ENCODE measurements around the gene TRAPPC2L.

TRAPPC2L gene

GRCh38 chr16:88839745-88840599 lies 17.0 kb upstream of the TRAPPC2L start:
- DNase-seq: no peak

DNA sequence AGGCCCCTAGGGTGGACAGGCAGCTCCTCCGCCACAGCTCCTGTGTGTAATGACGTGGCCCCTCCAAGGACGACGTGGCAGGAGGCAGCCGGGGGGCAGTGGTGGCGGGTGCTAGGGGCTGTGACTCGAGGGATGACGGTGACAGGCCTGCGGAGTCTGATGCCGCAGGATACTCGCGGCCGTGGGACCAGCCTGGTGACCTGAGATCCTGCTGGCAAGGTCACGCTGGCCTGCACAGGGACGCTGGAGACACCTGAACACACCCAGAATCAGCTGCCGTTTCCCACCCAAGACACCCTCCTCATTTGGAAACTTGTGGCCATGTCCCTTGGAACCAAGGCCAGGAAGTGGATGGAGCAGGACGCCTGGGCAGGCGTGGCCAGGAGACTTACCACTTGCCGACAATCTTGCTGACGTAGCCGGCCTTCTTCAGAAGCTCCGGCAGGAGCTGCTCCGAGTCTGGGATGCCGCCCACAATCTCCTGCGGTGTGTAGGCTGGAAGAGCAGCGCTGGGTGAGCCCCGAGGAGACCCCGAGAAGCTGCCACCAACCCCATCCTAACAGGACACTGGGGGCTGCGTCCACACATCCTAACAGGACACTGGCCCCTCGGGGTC lies 16.2 kb upstream of the TRAPPC2L start:
- DNase-seq: no peak

- DNase-seq: no peak
Observed at GRCh38 chr16:88841521-88842307, 15.2 kb upstream of the TRAPPC2L start.

GRCh38 chr16:88842308-88842756 lies 14.6 kb upstream of the TRAPPC2L start:
- DNase-seq: no peak

DNA sequence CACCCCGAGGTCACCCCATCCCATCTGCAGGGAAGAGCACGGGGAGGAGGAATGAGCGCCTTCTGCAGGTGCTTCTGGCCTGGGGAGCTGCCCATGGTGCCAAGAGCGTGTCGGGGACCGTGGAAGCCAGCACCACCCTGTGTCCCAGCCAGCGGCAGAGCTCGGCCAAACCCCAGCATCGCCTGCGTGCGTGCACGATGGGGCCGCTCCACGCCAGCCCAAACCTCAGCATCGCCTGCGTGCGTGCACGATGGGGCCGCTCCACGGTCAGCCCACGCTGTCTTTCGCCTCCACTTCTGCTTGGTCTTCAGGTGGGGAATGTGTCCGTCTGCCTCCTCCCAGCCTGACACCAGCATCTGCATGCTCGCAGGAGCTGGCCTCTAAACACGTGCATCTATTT lies 14.1 kb upstream of the TRAPPC2L start:
- DNase-seq: no peak

- no peak for DNase-seq
Observed at GRCh38 chr16:88843256-88843655, 13.7 kb upstream of the TRAPPC2L start.

DNA sequence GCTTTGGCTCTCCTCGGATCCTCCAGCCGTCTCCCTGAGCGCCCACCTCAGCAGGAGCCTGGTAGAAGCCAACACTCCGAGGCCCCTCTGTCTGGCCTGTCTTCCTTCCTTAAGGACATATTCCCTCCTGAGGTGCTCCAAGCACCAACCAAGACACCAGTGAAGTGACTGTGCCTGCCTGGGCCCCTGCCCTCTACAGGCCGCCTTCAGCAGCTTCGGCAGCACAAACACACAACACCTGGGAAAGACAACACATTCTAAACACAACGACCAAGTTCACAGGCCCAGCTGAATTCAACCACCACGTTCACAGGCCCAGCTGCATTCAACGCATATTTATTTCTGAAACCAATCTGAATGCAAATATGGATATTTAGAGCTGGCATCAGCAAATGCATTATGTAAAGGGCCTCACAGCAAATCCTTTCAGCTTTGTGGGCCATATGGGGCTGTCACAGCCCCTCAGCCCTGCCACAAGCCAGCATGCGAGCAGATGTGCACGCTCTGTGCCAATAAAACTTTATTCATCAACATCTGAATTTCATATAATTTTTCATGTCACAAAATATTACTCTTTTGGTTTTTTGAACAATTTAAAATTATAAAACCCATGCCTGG lies 12.4 kb upstream of the TRAPPC2L start:
- DNase-seq: no peak

DNA sequence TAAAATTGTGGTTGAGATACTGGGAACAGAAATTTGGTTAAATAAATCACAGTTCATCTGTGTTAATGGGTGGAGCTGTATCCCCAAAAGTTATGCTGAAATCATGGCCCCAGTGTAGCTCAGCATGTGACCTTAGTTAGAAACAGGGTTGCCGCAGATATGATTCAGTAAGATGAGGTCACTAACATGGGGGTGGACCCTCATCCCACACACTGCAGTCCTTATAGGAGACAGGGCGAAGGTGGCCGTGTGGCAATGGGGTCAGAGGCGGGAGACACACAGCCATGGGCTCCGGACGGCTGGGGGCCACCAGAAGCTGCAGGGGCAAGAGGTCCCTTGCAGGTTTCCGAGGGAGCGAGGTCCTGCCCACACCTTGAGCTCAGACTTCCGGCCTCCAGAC lies 10.8 kb upstream of the TRAPPC2L start:
- DNase-seq: no peak

- DNase-seq: no peak
Observed at GRCh38 chr16:88847654-88848053, 9.3 kb upstream of the TRAPPC2L start.

GRCh38 chr16:88848557-88848956 lies 8.4 kb upstream of the TRAPPC2L start:
- DNase-seq: no peak

- DNase-seq: no peak
Observed at GRCh38 chr16:88850531-88851199, 6.3 kb upstream of the TRAPPC2L start.

DNA sequence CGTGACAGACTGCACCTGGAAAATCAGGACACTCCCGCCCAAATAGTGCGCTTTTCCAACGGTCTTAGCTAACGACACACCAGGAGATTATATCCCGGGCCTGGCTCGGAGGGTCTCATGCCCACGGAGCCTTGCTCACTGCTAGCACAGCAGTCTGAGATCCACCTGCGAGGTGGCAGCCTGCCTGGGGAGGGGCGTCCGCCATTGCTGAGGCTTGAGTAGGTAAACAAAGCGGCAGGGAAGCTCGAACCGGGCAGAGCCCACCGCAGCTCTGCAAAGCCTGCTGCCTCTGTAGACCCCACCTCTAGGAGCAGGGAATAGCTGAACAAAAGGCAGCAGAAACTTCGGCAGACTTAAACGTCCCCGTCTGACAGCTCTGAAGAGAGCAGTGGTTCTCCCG lies 5.3 kb upstream of the TRAPPC2L start:
- DNase-seq: no peak

DNA sequence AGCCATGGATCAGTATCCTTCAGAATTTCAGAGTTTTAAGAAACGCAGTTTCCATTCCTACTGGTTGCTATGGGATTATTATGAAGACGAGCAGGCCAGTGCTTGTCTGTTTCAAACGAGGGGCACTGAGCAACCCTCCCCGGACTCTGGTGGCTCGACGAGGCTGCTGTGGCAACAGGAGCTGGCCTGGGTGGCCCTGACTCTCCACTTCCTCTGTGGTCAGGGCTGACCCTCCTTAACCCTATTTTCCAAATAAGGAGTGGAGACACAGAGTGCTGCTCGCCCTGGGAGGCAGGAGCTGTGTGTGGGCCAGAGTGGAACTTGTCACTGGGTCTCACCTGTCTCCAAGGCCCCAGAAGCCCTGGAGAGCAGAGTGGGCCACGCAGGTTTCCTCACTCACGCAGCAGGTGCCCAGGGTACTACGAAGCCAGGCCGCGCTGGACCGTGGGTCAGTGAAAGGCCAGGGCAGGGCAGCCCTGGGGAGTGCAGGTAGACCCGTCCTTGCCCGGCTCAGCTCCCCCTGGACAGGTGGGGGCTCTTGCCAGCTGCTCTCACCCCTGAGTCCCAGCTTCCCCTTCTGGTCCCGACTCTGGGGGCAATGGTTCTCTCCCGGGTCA lies 3.5 kb upstream of the TRAPPC2L start:
- no peak for DNase-seq

- DNase-seq: peak; percentile 16
Observed at GRCh38 chr16:88854306-88855111, 2.4 kb upstream of the TRAPPC2L start.

- DNase-seq: no peak
Observed at GRCh38 chr16:88855176-88855575, 1.8 kb upstream of the TRAPPC2L start.

GRCh38 chr16:88855736-88856121 lies 1.2 kb upstream of the TRAPPC2L start:
- no peak for DNase-seq

- DNase-seq: no peak
Observed at GRCh38 chr16:88856122-88856827, 652 bp upstream of the TRAPPC2L start.

DNA sequence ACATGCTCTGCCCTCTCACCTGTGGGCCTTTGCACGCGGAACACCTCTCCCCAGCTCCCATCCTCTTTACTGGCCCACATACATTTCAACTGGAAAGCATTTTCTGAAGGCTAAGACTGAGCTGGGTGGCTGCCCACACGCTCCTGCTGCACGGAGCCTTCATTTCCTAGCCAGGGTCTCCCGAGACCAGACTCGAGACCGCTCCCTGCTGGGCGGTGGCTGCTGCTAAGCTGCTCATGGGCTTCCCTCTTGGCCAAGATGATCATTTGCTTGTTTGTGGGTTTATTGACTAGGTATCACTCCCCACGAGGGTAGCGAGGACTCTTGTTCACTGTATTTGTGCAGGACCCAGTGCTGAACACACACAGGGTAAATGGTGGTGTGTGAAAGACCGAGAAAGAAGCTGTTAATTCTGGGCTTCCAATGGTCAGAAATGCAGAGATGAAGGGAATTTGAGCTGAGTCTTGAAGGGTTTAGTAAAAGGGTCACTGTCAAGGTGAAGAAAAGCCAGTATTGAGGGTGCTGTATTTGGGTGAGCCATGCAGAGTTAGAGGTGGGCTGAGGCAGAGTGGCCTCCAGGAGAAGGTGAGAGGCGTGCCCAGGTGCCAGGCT lies 907 bp downstream of the TRAPPC2L start:
- DNase-seq: peak; percentile 74

DNA sequence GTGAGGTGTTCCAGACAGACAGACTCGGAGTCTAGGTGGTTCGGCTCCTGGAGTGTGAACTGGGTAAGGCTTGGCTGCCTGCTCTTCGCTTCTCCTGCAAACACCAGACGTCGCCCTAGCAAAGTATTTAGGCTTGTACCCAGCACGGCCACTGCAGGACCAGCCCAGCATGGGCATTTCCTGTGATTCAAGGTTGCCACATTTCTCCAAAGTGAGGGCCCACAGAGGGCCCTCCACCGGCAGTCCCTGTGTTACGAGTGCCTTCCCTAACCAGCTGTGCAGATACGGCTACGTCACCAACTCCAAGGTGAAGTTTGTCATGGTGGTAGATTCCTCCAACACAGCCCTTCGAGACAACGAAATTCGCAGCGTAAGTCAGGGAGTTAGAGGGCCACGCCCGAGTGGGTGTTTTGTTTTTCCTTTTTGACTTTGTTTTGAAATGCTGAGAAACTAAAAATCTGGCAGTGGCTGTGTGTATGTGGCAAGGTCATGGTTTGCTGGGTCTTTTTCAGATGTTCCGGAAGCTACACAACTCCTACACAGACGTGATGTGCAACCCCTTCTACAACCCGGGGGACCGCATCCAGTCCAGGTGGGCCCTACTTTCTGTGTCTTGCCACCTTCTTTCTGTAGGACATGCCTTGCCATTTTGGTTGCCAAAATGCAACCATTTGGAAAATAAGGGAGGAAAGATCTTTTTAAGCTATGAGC lies 2.6 kb downstream of the TRAPPC2L start:
- no peak for DNase-seq
